Uterus (tissue), 4 donors: ENCODE results near the gene CERS6. TPM values are rescaled to one million over a fixed set of nuclear protein-coding genes. Genes with fewer than 3 reads are reported as not detected.
A peak's percentile ranks its signal among the peaks of the same experiment; 100 is the strongest.

ENCODE experiments used
- DNase-seq, 2 donors: peaks; one replicate each; pipeline ENCODE4 v3.0.0-alpha.2; 2019 to 2020
- H3K27ac ChIP-seq, 2 donors: fragments of 200-600 bp; sonication (generic); 1 replicate in 1 of 2; 2 replicates in 1 of 2; pipeline ENCODE4 v1.5.1; 2016 to 2018
- H3K27me3 ChIP-seq, 2 donors: fragments of 200-600 bp; sonication (generic); one replicate each; pipeline ENCODE4 v1.5.1; 2018 to 2019; ENCODE audit warnings: control low read depth in 1 of 2
- H3K36me3 ChIP-seq, 2 donors: fragments of 200-600 bp; sonication (generic); one replicate each; pipeline ENCODE4 v1.5.1; 2019; ENCODE audit warnings: control low read depth in 1 of 2
- H3K4me1 ChIP-seq, 2 donors: fragments of 200-600 bp; sonication (generic); one replicate each; pipeline ENCODE4 v1.5.1; 2018 to 2019; ENCODE audit warnings: control low read depth in 1 of 2
- H3K4me3 ChIP-seq, 2 donors: fragments of 200-600 bp; sonication (generic); 1 replicate in 1 of 2; 2 replicates in 1 of 2; pipeline ENCODE4 v1.5.1; 2018 to 2019; ENCODE audit warnings: mild to moderate bottlenecking in 1 of 2
- H3K9me3 ChIP-seq, 2 donors: fragments of 200-600 bp; sonication (generic); one replicate each; pipeline ENCODE4 v1.5.1; 2019; ENCODE audit warnings: control low read depth in 1 of 2
- CTCF ChIP-seq, 4 experiments: fragments of 200-600 bp in 2 of 4; fragments of 450-650 bp in 2 of 4; sonication (generic) in 2 of 4; IDR thresholded peaks; one replicate each; pipeline ENCODE4 v1.5.1; 2016 to 2019; ENCODE audit warnings: antibody characterized with exemption in 4 of 4, mild to moderate bottlenecking in 2 of 4, moderate library complexity in 1 of 4
- POLR2A ChIP-seq, 2 donors: fragments of 450-650 bp; IDR thresholded peaks; one replicate each; pipeline ENCODE4 v1.6.1; 2016; ENCODE audit warnings: antibody characterized with exemption in 2 of 2, mild to moderate bottlenecking in 1 of 2, moderate library complexity in 1 of 2
- intact Hi-C: fragments of 100-400 bp; cut with DNase I; formaldehyde crosslinking; loops from one replicate; pipeline ENCODE4 v1.15.1; 2023; ENCODE audit warnings: low total_unique reads
- total RNA-seq, 4 donors: library from RNA; depleted of rRNA in 3 of 4; stranded (reverse); fragments of >200 nt in 3 of 4; gene quantifications; one replicate each; pipeline versions ENCODE4 v1.1.0 to v1.2.4, GENCODE V29; 2014 to 2023
- donor health status: DM: yes; HTN: yes; CAD: no.

CERS6 gene
- total RNA-seq, 4 donors from 2014 or later, result 20.0 to 47.2 (median 26.6) TPM

GRCh38 chr2:168461178-168461941, 5.3 kb downstream of the CERS6 start:
- TF ChIP-seq CTCF (IDR thresholded peaks at IDR 0.05) (no peak), POLR2A (IDR thresholded peaks at IDR 0.05) (no peak)
- no peak for DNase-seq
- Histone ChIP-seq H3K27me3 (no peaks in the 10 kb centered on the region), H3K9me3 (no peaks in the 10 kb centered on the region), H3K36me3 (no peaks in the 10 kb centered on the region), H3K4me1 (no peaks in the 10 kb centered on the region), H3K4me3 (no peak overlapping the region), H3K27ac (no peak overlapping the region)
- intact Hi-C loops, result no loop called here

- TF ChIP-seq POLR2A (IDR thresholded peaks at IDR 0.05) (no peak), CTCF (IDR thresholded peaks at IDR 0.05) (no peak)
- Histone ChIP-seq H3K27me3 (no peaks in the 10 kb centered on the region), H3K4me3 (no peak overlapping the region), H3K9me3 (no peaks in the 10 kb centered on the region), H3K36me3 (no peaks in the 10 kb centered on the region), H3K4me1 (no peaks in the 10 kb centered on the region), H3K27ac (no peak overlapping the region)
- intact Hi-C loops, result no loop called here
- DNase-seq, result no peak
Observed at GRCh38 chr2:168461942-168462331, 5.9 kb downstream of the CERS6 start.

- intact Hi-C loops, result no loop called here
- H3K4me3 ChIP-seq, result no peak overlapping the region
- no peaks in the 10 kb centered on the region for H3K36me3 ChIP-seq
- H3K27me3 ChIP-seq, result no peaks in the 10 kb centered on the region
- H3K9me3 ChIP-seq, result no peaks in the 10 kb centered on the region
- TF ChIP-seq POLR2A (IDR thresholded peaks at IDR 0.05) (no peak), CTCF (IDR thresholded peaks at IDR 0.05) (no peak)
- no peak for DNase-seq
- no peaks in the 10 kb centered on the region for H3K4me1 ChIP-seq
- H3K27ac ChIP-seq, result no peak overlapping the region
Observed at GRCh38 chr2:168462543-168463045, 6.5 kb downstream of the CERS6 start.

GRCh38 chr2:168465594-168465993, 9.5 kb downstream of the CERS6 start:
- no peak for DNase-seq
- no peaks in the 10 kb centered on the region for H3K36me3 ChIP-seq
- peak overlapping the region; percentile 36 to 64 for H3K27ac ChIP-seq
- intact Hi-C loops, result no loop called here
- no peaks in the 10 kb centered on the region for H3K4me1 ChIP-seq
- no peak overlapping the region for H3K4me3 ChIP-seq
- no peaks in the 10 kb centered on the region for H3K9me3 ChIP-seq
- TF ChIP-seq POLR2A (IDR thresholded peaks at IDR 0.05) (no peak), CTCF (IDR thresholded peaks at IDR 0.05) (no peak)
- H3K27me3 ChIP-seq, result no peaks in the 10 kb centered on the region

- intact Hi-C loops, result no loop called here
- TF ChIP-seq POLR2A (IDR thresholded peaks at IDR 0.05), result no peak
- no peak for TF ChIP-seq CTCF (IDR thresholded peaks at IDR 0.05)
- no peaks in the 10 kb centered on the region for H3K9me3 ChIP-seq
- no peaks in the 10 kb centered on the region for H3K27me3 ChIP-seq
- H3K27ac ChIP-seq, result peak overlapping the region; percentile 36 to 64
- H3K4me1 ChIP-seq, result no peaks in the 10 kb centered on the region
- no peak for DNase-seq
- H3K36me3 ChIP-seq, result no peaks in the 10 kb centered on the region
- no peak overlapping the region for H3K4me3 ChIP-seq
Observed at GRCh38 chr2:168466190-168466737, 10.2 kb downstream of the CERS6 start.
